NCI-H446 treated with DMSO at 0.1 percent for 48 hours (cell line): Measurements from ENCODE around the gene OR10G7.
"Not testable (repeated sequence)": the region's sequence is repeated elsewhere in the genome, so short reads cannot be mapped to it uniquely, and the experiment has no call there.

ENCODE experiments used
- DNase-seq: peaks from one replicate; lab custom pipeline; 2025; lab: John Stamatoyannopoulos, UW

OR10G7 gene

DNA sequence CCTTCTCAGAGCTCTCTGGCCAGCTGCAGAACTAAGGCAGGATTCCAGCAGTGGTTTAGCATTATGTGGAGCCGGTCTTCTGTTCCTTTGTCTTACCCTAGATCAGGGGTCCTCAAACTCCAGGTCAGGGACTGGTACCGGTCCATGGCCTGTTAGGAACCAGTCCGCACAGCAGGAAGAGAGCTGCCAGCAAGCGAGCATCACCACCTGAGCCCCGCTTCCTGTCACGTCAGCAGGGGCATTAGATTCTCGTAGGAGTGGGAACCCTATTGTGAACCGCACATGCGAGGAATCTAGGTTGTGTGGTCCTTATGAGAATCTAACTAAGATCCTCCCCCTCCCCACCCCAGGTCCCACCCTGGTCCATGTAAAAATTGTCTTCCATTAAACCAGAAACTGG lies 1.6 kb downstream of the OR10G7 start:
- no peak for DNase-seq

- DNase-seq = no peak
These were observed 4.5 kb downstream of the OR10G7 start for GRCh38 chr11:124036666-124037065.

- DNase-seq = no peak
These were observed 14.6 kb downstream of the OR10G7 start, which contains the start of gene OR10G8 for GRCh38 chr11:124026498-124026897. TSS of gene OR10G8 (plus strand) at chr11:124026798. CDS start at chr11:124029623, 2,825 bp downstream.

- not testable (repeated sequence) for DNase-seq
These were observed 25.3 kb downstream of the OR10G7 start for GRCh38 chr11:124015837-124016236.

DNA sequence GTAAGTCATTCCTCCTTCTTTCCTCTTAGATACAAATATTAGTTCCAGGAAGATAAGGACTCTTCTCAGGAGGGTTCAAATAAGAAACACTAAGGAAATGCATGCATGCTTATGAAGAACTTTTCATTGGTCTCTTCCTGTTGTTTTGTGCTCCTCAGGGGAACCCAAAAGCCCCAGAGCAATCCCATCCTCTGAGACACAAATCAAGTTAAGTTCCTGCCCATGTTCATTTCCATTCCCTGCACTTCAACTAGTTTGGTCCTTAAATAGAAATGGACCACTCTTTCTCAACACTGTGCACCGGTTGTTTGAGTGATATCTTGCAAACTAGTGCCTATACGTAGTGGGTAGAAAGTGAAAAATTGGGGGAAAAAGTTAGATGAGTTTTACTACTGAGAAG lies 28.4 kb downstream of the OR10G7 start, which contains the start of gene OR10G4:
Gene OR10G4 (plus strand): TSS at position 301 of the 400 bp plus-strand sequence. CDS start 2,578 bp downstream, outside the sequence.
- DNase-seq = no peak

DNA sequence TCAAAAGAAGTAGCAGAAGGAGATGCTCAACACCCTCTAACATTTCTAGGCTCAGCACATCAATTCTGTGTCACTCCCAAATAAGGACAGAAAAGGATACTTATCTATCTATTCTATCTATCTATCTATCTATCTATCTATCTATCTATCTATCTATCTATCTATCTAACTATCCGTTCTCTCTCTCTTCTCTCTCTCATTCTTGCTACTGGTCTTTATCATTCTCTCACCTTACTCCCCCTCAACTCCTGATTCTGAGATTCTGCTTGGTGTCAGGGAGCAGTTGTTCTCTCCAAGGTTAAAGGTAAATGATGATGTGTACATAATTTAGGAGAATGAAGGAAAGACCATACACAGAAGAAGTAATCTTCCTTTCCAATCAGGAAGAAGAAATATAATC lies 46.0 kb downstream of the OR10G7 start, which contains the start of gene OR10G6:
Gene OR10G6 (minus strand): TSS at position 43 of the 400 bp plus-strand sequence. CDS start 0 bp downstream, at position 43.
- no peak for DNase-seq
